ENCODE data around the gene FAM107B. TPM values are rescaled to one million over a fixed set of nuclear protein-coding genes. Genes with fewer than 3 reads are reported as not detected.

FAM107B gene
- total RNA-seq, 2 experiments from 2014 or later: 114 to 121 TPM

GRCh38 chr10:14737808-14738545 is 36.7 kb downstream of the FAM107B start:
- intact Hi-C loops (cut with micrococcal nuclease): no loop called here
- Mint-ChIP-seq H3K4me1 (ENCODE audit: low read depth) (peaks cover 21% of the 10 kb centered on the region), H3K36me3 (ENCODE audit: low read depth) (no peaks in the 10 kb centered on the region), H3K9me3 (no peaks in the 10 kb centered on the region), H3K4me3 (no peak overlapping the region), H3K27ac (no peak overlapping the region), H3K27me3 (no peaks in the 10 kb centered on the region)
- ATAC-seq: no peak
- no peak for DNase-seq
- TF ChIP-seq CTCF (IDR thresholded peaks at IDR 0.05): no peak
- ChIA-PET POLR2A (no interaction called here), CTCF (interaction anchor here (1.2 to 1.7 kb wide), 2 partner anchors 15 to 21 kb away, joined by 3 read pairs; no protein-coding TSS in a partner anchor)

- H3K27me3 Mint-ChIP-seq: no peaks in the 10 kb centered on the region
- ChIA-PET POLR2A (no interaction called here), CTCF (interaction anchor here (1.7 kb wide), 1 partner anchor 17 kb away, joined by 3 read pairs; no protein-coding TSS in a partner anchor)
- no peak for DNase-seq
- no peak for TF ChIP-seq CTCF (IDR thresholded peaks at IDR 0.05)
- H3K9me3 Mint-ChIP-seq: no peaks in the 10 kb centered on the region
- no peaks in the 10 kb centered on the region for H3K36me3 Mint-ChIP-seq (ENCODE audit: low read depth)
- peak overlapping the region; percentile 20 for H3K27ac Mint-ChIP-seq
- intact Hi-C loops (cut with micrococcal nuclease): no loop called here
- ATAC-seq: no peak
- no peak overlapping the region for H3K4me3 Mint-ChIP-seq
- H3K4me1 Mint-ChIP-seq (ENCODE audit: low read depth): peaks cover 14% of the 10 kb centered on the region
Observed at GRCh38 chr10:14736600-14737081, 38.1 kb downstream of the FAM107B start.

DNA sequence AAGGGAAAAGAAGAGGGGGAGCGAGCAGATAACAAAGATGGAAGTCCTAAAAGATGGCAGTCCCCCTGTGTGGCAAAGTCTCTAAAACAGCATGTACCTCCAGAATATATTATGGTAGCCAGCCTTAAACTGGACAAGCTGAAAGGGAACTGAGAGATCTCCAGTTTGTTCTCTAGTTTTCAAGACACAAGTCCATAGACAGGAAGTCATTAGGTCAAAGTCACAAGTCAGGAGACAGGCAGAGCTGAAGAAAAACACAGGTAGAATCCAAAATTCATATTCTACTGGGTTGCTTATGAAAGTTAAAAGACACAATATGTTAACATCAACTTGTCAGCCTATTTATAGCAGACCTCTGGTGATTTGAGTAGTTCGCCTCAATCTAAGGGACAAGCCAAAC is 38.7 kb downstream of the FAM107B start:
- Mint-ChIP-seq H3K4me3 (no peak overlapping the region), H3K27ac (no peak overlapping the region), H3K36me3 (ENCODE audit: low read depth) (no peaks in the 10 kb centered on the region), H3K4me1 (ENCODE audit: low read depth) (peaks cover 13% of the 10 kb centered on the region), H3K9me3 (no peaks in the 10 kb centered on the region), H3K27me3 (no peaks in the 10 kb centered on the region)
- ATAC-seq (no peak), DNase-seq (no peak)
- POLR2A ChIA-PET: no interaction called here
- no peak for TF ChIP-seq CTCF (IDR thresholded peaks at IDR 0.05)
- intact Hi-C loops (cut with micrococcal nuclease): no loop called here
- CTCF ChIA-PET: no interaction called here

- no peak for TF ChIP-seq CTCF (IDR thresholded peaks at IDR 0.05)
- POLR2A ChIA-PET: no interaction called here
- no peak overlapping the region for H3K27ac Mint-ChIP-seq
- no peak overlapping the region for H3K4me3 Mint-ChIP-seq
- peaks cover 2% of the 10 kb centered on the region for H3K9me3 Mint-ChIP-seq
- H3K4me1 Mint-ChIP-seq (ENCODE audit: low read depth): peaks cover 7% of the 10 kb centered on the region
- no peak for ATAC-seq
- CTCF ChIA-PET: no interaction called here
- DNase-seq: no peak
- H3K36me3 Mint-ChIP-seq (ENCODE audit: low read depth): no peaks in the 10 kb centered on the region
- intact Hi-C loops (cut with micrococcal nuclease): no loop called here
- H3K27me3 Mint-ChIP-seq: no peaks in the 10 kb centered on the region
Observed at GRCh38 chr10:14731875-14732512, 42.7 kb downstream of the FAM107B start.

- no peak overlapping the region for H3K4me3 Mint-ChIP-seq
- no peak for DNase-seq
- ChIA-PET POLR2A (interaction anchor here (1.2 kb wide), 1 partner anchor 20 kb away, joined by 3 read pairs; no protein-coding TSS in a partner anchor), CTCF (no interaction called here)
- H3K9me3 Mint-ChIP-seq: peaks cover 2% of the 10 kb centered on the region
- peaks cover 22% of the 10 kb centered on the region for H3K4me1 Mint-ChIP-seq (ENCODE audit: low read depth)
- ATAC-seq: no peak
- H3K27ac Mint-ChIP-seq: no peak overlapping the region
- intact Hi-C loops (cut with micrococcal nuclease): no loop called here
- no peaks in the 10 kb centered on the region for H3K36me3 Mint-ChIP-seq (ENCODE audit: low read depth)
- H3K27me3 Mint-ChIP-seq: no peaks in the 10 kb centered on the region
- TF ChIP-seq CTCF (IDR thresholded peaks at IDR 0.05): no peak
Observed at GRCh38 chr10:14728346-14728745, 46.4 kb downstream of the FAM107B start.

Measured in activated CD8-positive, alpha-beta T cell treated with anti-CD3 and anti-CD28 coated beads for 36 hours (primary cell).